HG03175 (cell line): Measurements from ENCODE around the gene TRHDE.

Experiments used
- ATAC-seq: cut with Tn5 transposase; IDR thresholded peaks from one replicate; pipeline ENCODE4 v1.9.1; 2021; ENCODE audit warnings: mild to moderate bottlenecking, moderate library complexity; ENCODE audit not compliant: unreplicated experiment

The TRHDE gene, protein sequence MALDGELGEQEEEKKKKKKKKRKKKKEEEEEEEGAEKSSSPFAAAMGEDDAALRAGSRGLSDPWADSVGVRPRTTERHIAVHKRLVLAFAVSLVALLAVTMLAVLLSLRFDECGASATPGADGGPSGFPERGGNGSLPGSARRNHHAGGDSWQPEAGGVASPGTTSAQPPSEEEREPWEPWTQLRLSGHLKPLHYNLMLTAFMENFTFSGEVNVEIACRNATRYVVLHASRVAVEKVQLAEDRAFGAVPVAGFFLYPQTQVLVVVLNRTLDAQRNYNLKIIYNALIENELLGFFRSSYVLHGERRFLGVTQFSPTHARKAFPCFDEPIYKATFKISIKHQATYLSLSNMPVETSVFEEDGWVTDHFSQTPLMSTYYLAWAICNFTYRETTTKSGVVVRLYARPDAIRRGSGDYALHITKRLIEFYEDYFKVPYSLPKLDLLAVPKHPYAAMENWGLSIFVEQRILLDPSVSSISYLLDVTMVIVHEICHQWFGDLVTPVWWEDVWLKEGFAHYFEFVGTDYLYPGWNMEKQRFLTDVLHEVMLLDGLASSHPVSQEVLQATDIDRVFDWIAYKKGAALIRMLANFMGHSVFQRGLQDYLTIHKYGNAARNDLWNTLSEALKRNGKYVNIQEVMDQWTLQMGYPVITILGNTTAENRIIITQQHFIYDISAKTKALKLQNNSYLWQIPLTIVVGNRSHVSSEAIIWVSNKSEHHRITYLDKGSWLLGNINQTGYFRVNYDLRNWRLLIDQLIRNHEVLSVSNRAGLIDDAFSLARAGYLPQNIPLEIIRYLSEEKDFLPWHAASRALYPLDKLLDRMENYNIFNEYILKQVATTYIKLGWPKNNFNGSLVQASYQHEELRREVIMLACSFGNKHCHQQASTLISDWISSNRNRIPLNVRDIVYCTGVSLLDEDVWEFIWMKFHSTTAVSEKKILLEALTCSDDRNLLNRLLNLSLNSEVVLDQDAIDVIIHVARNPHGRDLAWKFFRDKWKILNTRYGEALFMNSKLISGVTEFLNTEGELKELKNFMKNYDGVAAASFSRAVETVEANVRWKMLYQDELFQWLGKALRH

GRCh38 chr12:72272091-72272661 lies at the start of gene TRHDE:
TRHDE (plus strand) TSS chr12:72272370; CDS start chr12:72272644, 274 bp downstream.
- no peak for ATAC-seq

DNA sequence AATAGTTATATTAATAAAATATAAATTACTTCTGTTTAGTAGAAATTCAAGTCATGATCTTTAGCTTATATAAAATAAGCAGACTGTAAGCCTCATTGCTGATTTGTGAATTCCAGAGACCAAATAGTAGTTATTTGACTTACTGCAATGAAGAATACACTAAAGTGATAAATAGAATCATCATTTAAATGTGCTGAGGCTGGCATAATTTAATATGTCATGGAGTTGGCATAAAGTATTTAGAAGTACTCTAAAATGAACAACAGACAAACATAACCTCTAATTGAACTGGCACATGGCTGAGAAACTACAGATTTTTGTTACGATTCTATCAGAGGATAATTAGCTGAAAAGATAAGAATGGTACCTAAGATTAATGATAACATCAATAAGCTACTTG lies 45.7 kb upstream of the TRHDE start:
- ATAC-seq = no peak

GRCh38 chr12:72228424-72228823 lies 43.7 kb upstream of the TRHDE start:
- ATAC-seq = no peak

- ATAC-seq = no peak
These were observed 41.6 kb upstream of the TRHDE start for GRCh38 chr12:72230589-72230988.

DNA sequence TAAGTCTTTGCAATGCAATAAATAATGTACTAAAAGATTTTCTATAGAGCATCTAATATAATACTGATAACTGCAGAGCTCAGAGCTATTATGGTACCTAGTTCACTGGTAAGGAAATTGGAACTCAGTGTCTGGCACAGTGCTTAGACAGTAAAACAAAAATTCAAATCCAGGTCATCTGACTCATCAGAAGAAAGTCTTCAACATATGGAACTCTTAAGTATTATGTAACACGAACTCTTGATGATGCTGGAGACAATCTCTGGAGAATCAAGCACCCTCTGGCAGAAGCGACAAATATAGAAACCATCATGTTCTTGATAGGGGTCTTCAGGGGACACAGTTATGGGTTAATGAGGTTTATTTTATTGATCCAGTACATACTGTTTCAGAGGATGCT lies 37.3 kb upstream of the TRHDE start:
- ATAC-seq = no peak

GRCh38 chr12:72236071-72236705 lies 36.0 kb upstream of the TRHDE start:
- no peak for ATAC-seq

GRCh38 chr12:72241552-72241951 lies 30.6 kb upstream of the TRHDE start:
- ATAC-seq = no peak

DNA sequence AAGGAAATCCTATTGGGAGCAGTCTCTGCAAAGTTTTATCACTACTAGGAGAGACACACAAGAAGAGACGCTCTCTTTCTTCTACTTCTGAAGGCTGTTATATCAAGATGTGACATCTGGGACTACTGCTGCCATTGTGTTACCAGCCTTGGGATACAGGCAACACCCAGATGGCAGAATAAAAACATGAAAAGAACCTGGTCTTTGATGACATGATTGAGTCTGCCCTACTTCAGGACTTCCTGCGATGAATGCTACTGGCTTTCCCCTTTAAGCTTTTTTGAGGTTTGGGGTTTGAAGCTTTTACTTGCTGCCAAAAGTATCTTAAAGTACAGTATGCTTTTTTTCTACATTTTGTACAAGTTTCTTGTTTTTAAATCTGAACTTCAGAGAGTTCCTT lies 29.2 kb upstream of the TRHDE start:
- ATAC-seq = no peak

DNA sequence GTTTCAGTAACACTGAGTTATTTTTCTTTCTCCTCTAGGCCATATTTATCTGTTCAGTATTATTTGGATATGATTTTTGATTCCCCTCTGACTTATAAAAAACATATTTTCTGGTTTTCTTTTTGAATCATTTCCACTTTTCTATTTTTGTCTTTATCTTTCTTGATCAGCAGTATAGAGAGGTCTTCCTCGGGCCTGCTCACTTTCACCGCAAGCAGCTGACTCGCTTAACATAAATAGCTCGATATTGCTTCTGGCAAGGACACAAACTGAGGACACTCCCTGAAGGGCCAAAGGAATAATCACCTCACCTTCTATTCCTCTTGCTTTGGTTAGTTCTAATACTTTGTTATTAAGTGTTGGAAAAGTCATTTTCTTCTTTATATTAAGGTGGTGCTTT lies 25.8 kb upstream of the TRHDE start:
- no peak for ATAC-seq

- ATAC-seq = no peak
These were observed 21.8 kb upstream of the TRHDE start for GRCh38 chr12:72250346-72250745.

- ATAC-seq = no peak
These were observed 15.4 kb upstream of the TRHDE start for GRCh38 chr12:72256725-72257124.

GRCh38 chr12:72261885-72262284 lies 10.3 kb upstream of the TRHDE start:
- no peak for ATAC-seq

- ATAC-seq = no peak
These were observed 7.5 kb upstream of the TRHDE start for GRCh38 chr12:72264548-72265175.

- no peak for ATAC-seq
These were observed 4.2 kb upstream of the TRHDE start for GRCh38 chr12:72267974-72268373.

DNA sequence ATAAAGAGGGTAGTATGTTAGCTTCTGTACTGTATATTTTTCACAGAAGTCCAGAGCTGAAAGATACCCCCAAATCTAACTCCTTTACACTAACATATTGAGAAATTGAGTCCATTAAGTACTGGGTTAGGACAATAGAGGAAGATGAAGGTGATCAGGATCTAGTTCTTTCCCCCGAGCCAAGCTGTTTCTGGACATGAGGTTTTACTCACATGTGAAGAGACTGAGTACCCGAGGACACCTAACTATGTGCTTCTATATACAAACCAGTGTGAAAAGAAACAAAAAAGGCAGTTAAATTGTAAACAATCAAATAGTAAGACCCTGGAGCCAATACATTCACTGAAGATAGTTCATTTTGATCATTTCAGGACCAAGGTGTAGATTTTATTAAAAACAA lies 3.8 kb upstream of the TRHDE start:
- ATAC-seq = no peak

GRCh38 chr12:72269491-72269890 lies 2.7 kb upstream of the TRHDE start:
- no peak for ATAC-seq

GRCh38 chr12:72270246-72270645 lies 1.9 kb upstream of the TRHDE start:
- ATAC-seq = no peak

- no peak for ATAC-seq
These were observed 1.2 kb upstream of the TRHDE start for GRCh38 chr12:72270961-72271360.

DNA sequence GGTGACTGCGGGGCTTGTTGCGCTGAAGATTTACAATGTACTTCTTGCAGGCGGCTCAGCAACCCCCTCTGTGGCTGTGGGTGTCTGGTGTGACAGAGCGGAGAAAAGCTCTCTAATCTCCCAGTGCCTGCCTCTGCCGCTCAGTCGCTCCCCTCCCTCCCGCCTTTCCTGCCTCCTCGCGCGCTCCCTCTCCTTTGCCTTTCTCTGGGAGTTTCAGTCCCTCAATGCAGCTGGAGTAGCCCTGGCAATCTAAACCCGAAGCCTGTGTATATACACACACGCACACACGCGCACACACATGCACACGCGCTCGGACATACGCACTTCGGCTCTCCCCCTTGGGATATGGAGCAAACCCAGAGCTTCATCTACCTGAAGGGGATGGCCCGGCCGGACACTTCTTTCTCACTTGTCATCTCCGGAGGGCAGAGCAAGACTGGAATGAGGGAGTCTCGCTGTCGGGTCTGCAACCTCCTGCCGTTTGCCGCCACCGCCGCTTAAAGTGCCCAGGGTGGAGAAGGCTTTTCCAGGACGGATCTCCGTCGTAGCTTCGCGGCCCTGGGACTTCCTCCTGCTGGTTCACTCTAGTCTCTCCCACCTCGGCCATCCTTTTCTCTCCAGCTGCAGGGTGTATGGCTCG lies 599 bp upstream of the TRHDE start:
- no peak for ATAC-seq
